Choroid plexus epithelial cell (primary cell): ENCODE measurements around the gene DIPK2B.

Source experiments
- DNase-seq: peaks from one replicate; pipeline ENCODE4 v3.0.0-alpha.2; 2010; ENCODE audit warnings: low read depth
- H3K4me3 ChIP-seq: 2 replicates; pipeline ENCODE4 v1.5.1; 2011; ENCODE audit warnings: low read depth, mild to moderate bottlenecking, control low read depth, low read length, moderate library complexity
- CTCF ChIP-seq: conservative IDR thresholded peaks from 2 replicates; pipeline ENCODE4 v1.5.1; 2011; ENCODE audit warnings: low read depth, mild to moderate bottlenecking, control low read depth, inconsistent platforms, low read length, moderate library complexity

DIPK2B gene

GRCh38 chrX:45228126-45228525 lies 27.4 kb upstream of the DIPK2B start:
- H3K4me3 ChIP-seq = no peak overlapping the region
- TF ChIP-seq CTCF = no peak
- DNase-seq = no peak

GRCh38 chrX:45208121-45208856 lies 7.6 kb upstream of the DIPK2B start:
- DNase-seq = peak; percentile 1
- H3K4me3 ChIP-seq = no peak overlapping the region
- TF ChIP-seq CTCF = peak; percentile 13

GRCh38 chrX:45202171-45202570 lies 1.5 kb upstream of the DIPK2B start:
- no peak overlapping the region for H3K4me3 ChIP-seq
- no peak for TF ChIP-seq CTCF
- no peak for DNase-seq

DNA sequence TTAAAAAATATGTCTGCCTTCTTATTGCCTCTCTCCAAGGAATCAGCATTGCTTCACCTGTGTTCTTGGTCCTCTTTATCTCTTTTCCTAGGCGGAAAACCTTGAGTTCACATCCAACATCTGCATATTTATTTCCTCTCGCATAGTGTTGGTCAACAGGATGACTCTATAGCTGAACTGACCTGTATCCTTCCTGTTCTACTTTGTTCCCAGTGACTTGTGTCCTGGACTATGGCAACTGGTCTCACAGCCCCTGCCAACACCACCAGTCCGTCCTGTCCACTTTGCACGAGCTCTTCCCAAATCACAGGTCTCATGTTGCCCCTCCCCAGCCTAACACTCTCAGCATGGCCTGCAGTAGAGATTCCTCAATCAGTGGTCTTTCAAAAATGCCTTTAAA lies 2.0 kb downstream of the DIPK2B start:
- DNase-seq = no peak
- H3K4me3 ChIP-seq = no peak overlapping the region
- no peak for TF ChIP-seq CTCF

- no peak overlapping the region for H3K4me3 ChIP-seq
- TF ChIP-seq CTCF = no peak
- no peak for DNase-seq
Measured at GRCh38 chrX:45198301-45198700, 2.4 kb downstream of the DIPK2B start.

DNA sequence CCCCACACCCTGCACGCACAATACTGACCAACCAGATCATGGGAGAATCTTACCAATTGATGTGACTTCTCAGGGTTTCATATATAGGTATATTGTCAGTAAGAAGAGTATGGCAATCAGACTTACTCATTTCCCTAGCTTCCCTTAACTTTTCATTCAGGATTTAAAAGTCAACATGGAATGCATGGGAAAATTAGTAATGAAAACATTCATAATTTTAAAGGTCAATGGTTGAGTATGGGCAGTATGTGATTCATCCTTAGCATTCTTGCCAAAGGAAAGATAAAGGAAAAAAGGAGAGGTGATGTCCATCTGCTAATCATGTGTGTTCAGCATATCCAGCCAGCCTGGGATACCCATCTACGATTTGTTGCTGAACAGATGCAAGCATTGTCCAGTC lies 4.0 kb downstream of the DIPK2B start:
- peak; percentile 9 for DNase-seq
- no peak for TF ChIP-seq CTCF

DNA sequence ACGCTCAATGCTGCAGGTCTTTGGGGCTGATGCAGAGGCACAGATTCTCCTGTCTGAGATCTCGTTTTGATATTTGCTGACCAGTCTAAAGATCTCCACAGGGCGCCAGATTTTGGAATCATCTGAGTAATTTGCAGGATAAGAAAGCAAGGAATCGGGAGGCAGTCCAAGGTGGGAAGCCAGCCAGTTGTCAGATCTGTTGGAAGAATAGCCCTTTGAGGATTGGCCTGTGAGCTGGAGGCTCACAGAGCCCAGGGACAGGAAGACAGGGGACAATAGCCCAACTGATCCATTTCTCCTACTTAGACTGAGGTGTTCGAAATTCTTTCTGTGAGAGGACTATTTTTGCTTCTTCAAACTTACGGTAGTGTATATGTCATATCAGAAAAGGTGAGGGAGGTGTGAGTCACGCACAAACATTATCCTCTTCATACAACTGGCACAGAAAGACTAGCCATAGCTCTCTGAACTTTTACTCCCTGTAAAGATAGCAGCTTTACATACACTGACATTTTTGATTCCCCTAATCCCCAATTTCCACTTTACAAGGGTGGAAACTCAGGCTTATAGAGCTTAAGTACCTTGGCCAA lies 8.8 kb downstream of the DIPK2B start:
- no peak overlapping the region for H3K4me3 ChIP-seq
- TF ChIP-seq CTCF = no peak
- DNase-seq = no peak

More for the DNA sequence above, 4.0 kb downstream of the DIPK2B start:
- H3K4me3 ChIP-seq = no peak overlapping the region
